Progenitor cell of endocrine pancreas (in vitro differentiated cells): Measurements from ENCODE around the gene PPP2CA. TPM values are rescaled to one million over a fixed set of nuclear protein-coding genes. Genes with fewer than 3 reads are reported as not detected.
A peak's percentile ranks its signal among the peaks of the same experiment; 100 is the strongest.
"Not testable (repeated sequence)": the region's sequence is repeated elsewhere in the genome, so short reads cannot be mapped to it uniquely, and the experiment has no call there.

Source experiments
- DNase-seq: peaks from one replicate; pipeline ENCODE4 v3.0.0; 2021; ENCODE audit warnings: low spot score; ENCODE audit not compliant: unreplicated experiment
- H3K27ac Mint-ChIP-seq: 2 replicates; pipeline ENCODE4 v1.8.0; 2021; ENCODE audit warnings: mild to moderate bottlenecking, moderate library complexity, mixed read lengths
- H3K27me3 Mint-ChIP-seq: 2 replicates; pipeline ENCODE4 v1.8.0; 2021; ENCODE audit warnings: mixed read lengths
- H3K36me3 Mint-ChIP-seq: 2 replicates; pipeline ENCODE4 v1.8.0; 2022; ENCODE audit warnings: mixed read lengths; ENCODE audit not compliant: insufficient read depth
- H3K4me1 Mint-ChIP-seq: 2 replicates; pipeline ENCODE4 v1.8.0; 2021; ENCODE audit warnings: low read depth, mixed read lengths
- H3K4me3 Mint-ChIP-seq: 2 replicates; pipeline ENCODE4 v1.8.0; 2021; ENCODE audit warnings: low read depth, mild to moderate bottlenecking, moderate library complexity, mixed read lengths
- H3K9me3 Mint-ChIP-seq: 2 replicates; pipeline ENCODE4 v1.8.0; 2021; ENCODE audit warnings: low read depth, mixed read lengths
- CTCF ChIP-seq: fragments of 200-600 bp; sonication (generic); IDR thresholded peaks from one replicate; pipeline ENCODE4 v1.5.0; 2021; ENCODE audit warnings: antibody characterized with exemption, mild to moderate bottlenecking; ENCODE audit not compliant: unreplicated experiment
- total RNA-seq: library from RNA; stranded (reverse); gene quantifications from 2 replicates; pipeline ENCODE4 v1.2.1, GENCODE V29; 2021

PPP2CA gene
- total RNA-seq, 1 donor from 2014 or later = 157 TPM

- H3K4me3 Mint-ChIP-seq = peak overlapping the region; percentile 96
- H3K9me3 Mint-ChIP-seq = no peaks in the 10 kb centered on the region
- DNase-seq = no peak
- peaks cover 3% of the 10 kb centered on the region for H3K36me3 Mint-ChIP-seq
- peaks cover 35% of the 10 kb centered on the region for H3K4me1 Mint-ChIP-seq
- no peak for TF ChIP-seq CTCF
- no peaks in the 10 kb centered on the region for H3K27me3 Mint-ChIP-seq
- H3K27ac Mint-ChIP-seq = peak overlapping the region; percentile 99
These were observed 744 bp upstream of the PPP2CA start for GRCh38 chr5:134226441-134227192.

DNA sequence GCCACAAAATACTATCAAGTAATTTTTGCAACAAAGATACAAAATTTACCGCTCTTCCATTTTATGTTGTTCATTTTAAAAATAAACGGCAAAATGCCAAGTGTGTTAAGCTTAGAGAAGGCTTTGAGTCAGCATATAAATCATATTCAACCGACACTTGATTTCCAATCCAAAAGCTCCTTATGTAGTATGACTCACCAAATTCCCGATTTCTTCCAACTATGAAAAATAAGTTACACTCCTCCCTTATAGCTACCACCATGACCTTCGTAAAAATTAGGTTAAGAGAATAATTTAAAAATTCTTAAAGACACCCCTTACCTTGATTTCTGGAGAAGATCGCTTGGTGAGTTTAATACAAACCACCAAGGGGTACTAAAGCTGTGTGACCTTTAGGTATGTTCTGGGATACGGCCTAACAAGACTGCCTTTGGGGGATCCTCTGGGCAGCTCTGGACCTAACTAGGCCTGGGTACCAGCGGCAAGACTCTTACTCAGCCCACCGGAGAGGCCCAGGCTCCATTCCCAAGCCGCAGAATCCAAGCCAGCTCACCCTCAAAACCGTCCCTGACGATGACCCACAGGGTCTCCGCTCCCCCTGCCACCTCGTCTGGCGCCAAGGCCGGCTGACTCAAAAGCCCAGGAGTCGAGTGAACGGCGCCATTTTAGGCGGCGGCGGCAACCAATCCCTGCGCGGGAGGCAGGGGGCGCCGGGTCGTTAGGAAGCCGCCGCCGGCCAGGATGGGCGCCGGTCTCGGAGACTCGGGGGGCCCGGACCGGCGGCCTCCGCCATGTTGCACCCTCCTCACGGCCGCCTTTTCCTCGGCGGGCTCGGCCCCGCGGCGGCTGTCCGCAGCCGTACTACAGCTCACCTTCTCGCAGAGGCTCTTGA is 739 bp downstream of the PPP2CA start:
- Mint-ChIP-seq H3K9me3 (no peaks in the 10 kb centered on the region), H3K27ac (peak overlapping the region; percentile 99), H3K36me3 (peaks cover 6% of the 10 kb centered on the region), H3K27me3 (no peaks in the 10 kb centered on the region), H3K4me3 (peak overlapping the region; percentile 96), H3K4me1 (peaks cover 38% of the 10 kb centered on the region)
- TF ChIP-seq CTCF = peak; percentile 7
- DNase-seq = peak; percentile 60

DNA sequence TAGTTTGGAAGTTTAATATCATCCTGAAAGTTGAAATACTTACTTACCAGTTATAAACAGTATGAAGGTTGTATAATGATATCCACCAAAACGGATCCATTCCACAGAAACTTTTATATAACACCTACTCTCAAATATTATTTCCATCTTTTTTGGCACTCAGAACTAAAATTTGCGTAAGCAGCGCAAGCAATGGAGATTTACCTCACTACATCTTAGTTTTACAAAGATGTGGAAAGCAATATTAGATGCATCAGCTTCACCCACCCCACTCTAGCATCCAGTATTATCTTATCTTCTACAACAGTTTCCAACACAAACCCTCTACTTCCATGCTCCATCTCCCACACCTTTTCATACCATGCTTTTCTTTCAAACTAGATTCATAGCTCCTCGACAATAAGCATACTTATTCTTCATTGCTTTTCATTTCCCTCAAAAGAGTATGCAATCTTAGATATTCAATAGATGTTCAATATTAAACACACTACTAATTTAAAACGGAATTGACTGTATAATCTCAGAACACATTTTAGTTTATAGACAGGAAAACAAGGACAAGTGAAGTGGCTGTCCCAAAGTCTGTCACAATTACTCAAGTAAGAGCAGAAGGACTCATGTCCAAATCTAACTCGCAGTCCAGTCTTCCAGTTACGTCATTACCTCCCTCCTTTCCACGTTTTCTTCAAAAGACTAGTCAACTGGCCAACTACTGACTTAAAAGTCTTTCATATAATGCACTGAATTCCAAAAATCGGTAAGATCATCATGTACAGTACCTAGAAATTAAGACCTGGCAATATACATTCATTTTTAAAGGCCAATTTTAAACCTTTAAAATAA is 2.2 kb downstream of the PPP2CA start:
- DNase-seq = no peak
- Mint-ChIP-seq H3K9me3 (no peaks in the 10 kb centered on the region), H3K36me3 (peaks cover 6% of the 10 kb centered on the region), H3K4me3 (peak overlapping the region; percentile 96), H3K27me3 (no peaks in the 10 kb centered on the region), H3K4me1 (peaks cover 47% of the 10 kb centered on the region), H3K27ac (peak overlapping the region; percentile 99)
- no peak for TF ChIP-seq CTCF

DNA sequence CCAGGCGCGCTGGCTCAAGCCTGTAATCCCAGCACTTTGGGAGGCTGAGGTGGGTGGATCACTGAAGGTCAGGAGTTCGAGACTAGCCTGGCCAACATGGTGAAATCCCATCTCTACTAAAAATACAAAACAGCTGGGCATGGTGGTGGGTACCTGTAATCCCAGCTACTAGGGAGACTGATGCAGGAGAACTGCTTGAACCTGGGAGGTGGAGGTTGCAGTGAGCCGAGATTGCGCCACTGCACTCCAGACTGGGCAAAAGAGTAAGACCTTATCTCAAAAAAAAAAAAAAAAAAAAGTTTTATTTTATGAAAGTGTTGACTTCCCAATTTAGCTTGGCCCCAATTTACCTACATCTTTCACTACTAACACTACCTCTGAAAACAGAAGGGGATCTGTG is 4.2 kb downstream of the PPP2CA start:
- H3K36me3 Mint-ChIP-seq, H3K27ac Mint-ChIP-seq, H3K27me3 Mint-ChIP-seq, DNase-seq, H3K4me3 Mint-ChIP-seq, H3K9me3 Mint-ChIP-seq: not testable (repeated sequence)
- H3K4me1 Mint-ChIP-seq = peaks cover 38% of the 10 kb centered on the region

- Mint-ChIP-seq H3K4me3 (no peak overlapping the region), H3K27me3 (no peaks in the 10 kb centered on the region), H3K9me3 (peaks cover 9% of the 10 kb centered on the region), H3K4me1 (peaks cover 12% of the 10 kb centered on the region), H3K36me3 (peaks cover 26% of the 10 kb centered on the region), H3K27ac (peak overlapping the region; percentile 45)
- no peak for DNase-seq
- TF ChIP-seq CTCF = no peak
These were observed 10.1 kb downstream of the PPP2CA start for GRCh38 chr5:134215757-134216156.

DNA sequence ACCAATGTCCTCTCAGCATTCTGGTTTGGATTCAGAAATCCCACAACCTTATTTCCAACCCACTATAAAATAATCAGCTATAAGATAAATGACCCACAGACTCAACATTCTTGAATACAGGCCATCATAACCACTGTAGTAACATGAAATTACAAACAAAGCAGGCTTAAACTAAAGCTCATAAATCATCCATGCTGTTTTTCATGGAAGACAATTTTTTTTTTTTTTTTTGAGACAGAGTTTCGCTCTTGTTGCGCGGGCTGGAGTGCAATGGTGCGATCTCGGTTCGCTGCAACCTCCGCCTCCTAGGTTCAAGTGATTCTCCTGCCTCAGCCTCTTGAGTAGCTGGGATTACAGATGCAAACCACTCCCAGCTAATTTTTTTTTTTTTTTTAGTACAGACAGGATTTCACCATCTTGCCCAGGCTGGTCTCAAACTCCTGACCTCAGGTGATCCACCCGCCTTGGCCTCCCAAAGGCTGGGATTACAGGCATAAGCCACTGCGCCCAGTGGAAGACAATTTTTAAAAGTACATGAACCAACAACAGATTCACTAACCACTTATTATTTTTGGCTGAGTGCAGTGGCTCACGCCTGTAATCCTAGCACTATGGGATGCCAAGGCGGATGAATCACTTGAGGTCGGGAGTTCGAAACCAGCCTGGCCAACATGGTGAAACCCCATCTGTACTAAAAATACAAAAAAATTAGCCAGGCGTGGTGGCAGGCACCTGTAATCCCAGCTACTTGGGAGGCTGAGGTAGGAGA is 14.4 kb downstream of the PPP2CA start:
- not testable (repeated sequence) for DNase-seq, H3K4me3 Mint-ChIP-seq, H3K27me3 Mint-ChIP-seq, H3K4me1 Mint-ChIP-seq, H3K9me3 Mint-ChIP-seq
- Mint-ChIP-seq H3K36me3 (peaks cover 22% of the 10 kb centered on the region), H3K27ac (peak overlapping the region; percentile 10)
